ENCODE data around the gene FOXC1.

Gene FOXC1

GRCh38 chr6:1598886-1599285 is 10.8 kb upstream of the FOXC1 start:
- FAIRE-seq (no peak), DNase-seq (ENCODE audit: insufficient read length, low spot score) (no peak)
- no peak for TF ChIP-seq POLR2A (IDR thresholded peaks at IDR 0.05; ENCODE audit: low read depth, low read length)

GRCh38 chr6:1599469-1599868 is 10.2 kb upstream of the FOXC1 start:
- no peak for DNase-seq (ENCODE audit: insufficient read length, low spot score)
- no peak for TF ChIP-seq POLR2A (IDR thresholded peaks at IDR 0.05; ENCODE audit: low read depth, low read length)
- no peak for FAIRE-seq

DNA sequence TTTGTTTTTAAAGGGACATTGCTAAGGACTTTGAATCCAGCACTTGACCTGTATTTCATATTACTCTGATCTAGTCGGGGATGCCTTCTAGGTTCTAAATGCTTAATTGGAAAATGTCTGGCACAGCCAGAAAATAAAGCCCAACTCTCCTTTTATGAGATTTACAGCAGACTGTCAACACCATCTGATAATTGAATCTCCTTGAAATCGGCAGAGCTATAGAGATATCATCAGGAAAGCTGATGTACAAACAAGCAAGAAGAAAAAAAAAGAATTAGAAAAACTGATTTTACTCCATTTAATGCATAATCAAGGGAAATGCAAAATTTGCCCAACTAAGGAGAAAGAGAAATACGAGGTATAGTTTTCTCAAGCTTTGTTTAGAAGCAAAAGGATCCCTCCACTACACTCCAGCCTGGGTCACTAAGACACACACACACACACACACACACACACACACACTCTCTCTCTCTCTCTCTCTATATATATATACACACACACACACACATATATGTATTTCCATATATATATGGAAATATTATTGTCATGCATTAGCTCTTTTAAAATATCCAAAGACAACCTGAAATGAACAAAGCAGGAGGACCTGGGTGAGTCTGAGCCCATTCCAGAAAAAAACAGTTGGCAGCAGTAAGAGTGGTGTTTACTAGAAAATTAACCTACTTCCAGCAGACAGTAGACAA is 9.5 kb upstream of the FOXC1 start:
- no peak for TF ChIP-seq POLR2A (IDR thresholded peaks at IDR 0.05; ENCODE audit: low read depth, low read length)
- FAIRE-seq (no peak), DNase-seq (ENCODE audit: insufficient read length, low spot score) (no peak)

DNA sequence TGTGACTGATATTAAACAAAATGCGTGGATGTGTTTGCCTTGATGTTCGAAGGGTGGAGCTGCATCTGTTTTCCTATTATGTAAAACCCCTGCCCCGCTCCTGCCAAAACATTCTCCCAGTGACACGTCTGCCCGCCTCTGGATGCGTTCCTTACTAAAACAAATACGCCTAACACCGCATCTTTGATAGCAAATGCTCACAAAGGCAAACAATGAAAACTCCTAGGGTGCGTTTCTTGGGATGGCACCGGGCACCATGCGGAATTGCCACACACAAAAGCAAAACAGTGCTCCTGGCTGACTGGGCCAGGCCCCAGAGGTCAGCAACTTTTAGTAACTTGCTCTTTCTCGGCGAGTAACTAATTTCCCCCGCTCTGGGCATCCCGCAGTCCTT is 9.0 kb upstream of the FOXC1 start:
- DNase-seq (ENCODE audit: insufficient read length, low spot score) = no peak
- TF ChIP-seq POLR2A (IDR thresholded peaks at IDR 0.05; ENCODE audit: low read depth, low read length) = no peak
- FAIRE-seq = no peak

DNA sequence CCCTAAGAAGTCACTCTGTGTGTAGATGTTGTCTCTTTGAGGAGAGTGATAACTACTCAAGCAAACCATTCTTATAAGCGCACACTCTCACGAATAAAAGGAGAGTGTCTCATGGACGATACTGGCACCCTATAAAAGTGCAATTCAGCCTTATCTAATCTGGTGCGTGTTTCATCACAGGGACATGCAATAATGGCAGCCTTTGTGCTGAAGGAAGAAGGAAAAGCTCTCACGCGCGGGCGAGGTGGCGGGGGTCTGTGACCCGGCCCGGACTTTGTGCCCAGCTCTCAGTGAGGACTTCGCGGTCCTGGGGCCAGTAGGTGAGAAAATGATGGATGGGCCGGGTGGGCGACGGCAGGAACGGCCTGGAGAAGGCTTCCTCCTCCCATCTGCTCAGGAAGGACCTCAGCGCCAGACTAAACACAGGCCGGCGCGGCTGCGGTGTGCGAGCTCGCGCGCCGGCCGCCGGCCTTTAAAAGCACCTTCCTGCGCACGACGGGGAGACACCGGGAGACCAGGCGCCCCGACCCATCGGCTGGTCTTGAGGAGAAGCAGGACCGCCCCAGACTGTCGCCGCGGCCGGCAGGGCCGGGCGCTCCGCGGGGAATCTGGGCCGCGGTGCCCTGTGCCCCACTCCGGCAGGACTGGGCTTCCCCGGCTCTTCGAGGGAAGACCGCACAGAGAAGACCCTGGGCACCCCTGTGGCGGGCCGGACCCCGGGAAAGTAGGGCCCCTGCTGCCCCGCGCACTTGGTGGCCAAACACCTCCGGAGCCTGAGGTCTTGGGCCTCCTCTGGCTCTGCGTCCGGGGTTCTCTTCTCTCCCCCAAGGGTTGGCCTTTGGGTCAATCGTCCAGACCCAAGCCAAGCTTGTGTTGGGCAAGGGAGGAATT is 8.3 kb upstream of the FOXC1 start:
- no peak for FAIRE-seq
- no peak for DNase-seq (ENCODE audit: insufficient read length, low spot score)

DNA sequence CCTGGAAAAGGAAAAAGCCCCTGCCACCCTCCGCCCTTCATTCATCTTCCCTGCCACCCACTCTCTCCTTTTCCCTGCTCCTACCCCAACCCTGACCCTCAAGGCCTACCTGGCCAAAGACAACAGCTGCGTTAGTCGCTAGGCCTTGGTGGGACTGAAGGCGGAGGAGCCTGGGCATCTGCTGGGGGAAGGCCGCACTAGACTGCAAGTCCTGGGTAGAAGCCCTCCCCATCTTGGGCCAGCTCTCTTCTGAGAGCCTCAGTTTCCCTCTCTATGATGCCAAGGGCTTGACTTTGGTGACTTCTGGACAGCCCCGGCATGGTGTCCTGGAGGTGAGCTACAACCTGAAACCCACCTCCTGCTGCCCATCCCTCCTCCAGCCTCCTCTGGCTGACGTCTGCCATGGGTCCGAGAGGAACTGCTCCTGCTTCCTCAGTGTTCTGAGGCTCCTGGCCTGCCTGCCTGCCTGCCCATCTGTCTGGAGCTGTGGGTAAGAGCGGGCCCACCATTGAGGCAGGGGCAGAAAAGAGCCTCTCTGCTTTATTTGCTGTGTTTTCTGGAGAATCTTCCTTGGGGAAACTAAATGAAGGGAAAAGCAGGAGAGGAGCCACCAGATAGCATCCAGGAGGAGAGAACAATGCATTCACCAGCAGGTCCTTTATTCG is 7.5 kb upstream of the FOXC1 start:
- FAIRE-seq (no peak), DNase-seq (ENCODE audit: insufficient read length, low spot score) (no peak)
- TF ChIP-seq POLR2A (IDR thresholded peaks at IDR 0.05; ENCODE audit: low read depth, low read length) = no peak

More for the DNA sequence above, 8.3 kb upstream of the FOXC1 start:
- no peak for TF ChIP-seq POLR2A (IDR thresholded peaks at IDR 0.05; ENCODE audit: low read depth, low read length)

DNA sequence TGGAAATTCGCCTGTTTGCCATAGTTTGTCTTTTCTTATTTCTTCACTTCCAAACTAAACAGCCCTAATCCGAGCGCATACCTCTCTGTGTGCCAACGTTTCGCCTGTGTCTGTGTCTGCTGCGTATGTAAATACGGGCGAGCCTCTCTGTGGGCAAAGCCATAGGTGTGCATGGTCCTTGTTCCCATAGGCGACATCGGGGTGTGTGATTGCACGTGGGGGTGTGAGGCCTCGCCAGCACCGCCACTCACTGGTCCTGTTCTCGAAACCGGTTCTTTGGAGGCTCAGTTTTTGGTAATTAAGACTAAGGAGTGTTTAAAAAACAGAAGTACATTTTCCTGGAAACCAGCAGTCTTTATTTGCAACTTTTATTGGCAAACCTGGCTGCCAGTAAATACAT is 6.0 kb upstream of the FOXC1 start:
- FAIRE-seq (no peak), DNase-seq (ENCODE audit: insufficient read length, low spot score) (no peak)
- TF ChIP-seq POLR2A (IDR thresholded peaks at IDR 0.05; ENCODE audit: low read depth, low read length) = no peak

DNA sequence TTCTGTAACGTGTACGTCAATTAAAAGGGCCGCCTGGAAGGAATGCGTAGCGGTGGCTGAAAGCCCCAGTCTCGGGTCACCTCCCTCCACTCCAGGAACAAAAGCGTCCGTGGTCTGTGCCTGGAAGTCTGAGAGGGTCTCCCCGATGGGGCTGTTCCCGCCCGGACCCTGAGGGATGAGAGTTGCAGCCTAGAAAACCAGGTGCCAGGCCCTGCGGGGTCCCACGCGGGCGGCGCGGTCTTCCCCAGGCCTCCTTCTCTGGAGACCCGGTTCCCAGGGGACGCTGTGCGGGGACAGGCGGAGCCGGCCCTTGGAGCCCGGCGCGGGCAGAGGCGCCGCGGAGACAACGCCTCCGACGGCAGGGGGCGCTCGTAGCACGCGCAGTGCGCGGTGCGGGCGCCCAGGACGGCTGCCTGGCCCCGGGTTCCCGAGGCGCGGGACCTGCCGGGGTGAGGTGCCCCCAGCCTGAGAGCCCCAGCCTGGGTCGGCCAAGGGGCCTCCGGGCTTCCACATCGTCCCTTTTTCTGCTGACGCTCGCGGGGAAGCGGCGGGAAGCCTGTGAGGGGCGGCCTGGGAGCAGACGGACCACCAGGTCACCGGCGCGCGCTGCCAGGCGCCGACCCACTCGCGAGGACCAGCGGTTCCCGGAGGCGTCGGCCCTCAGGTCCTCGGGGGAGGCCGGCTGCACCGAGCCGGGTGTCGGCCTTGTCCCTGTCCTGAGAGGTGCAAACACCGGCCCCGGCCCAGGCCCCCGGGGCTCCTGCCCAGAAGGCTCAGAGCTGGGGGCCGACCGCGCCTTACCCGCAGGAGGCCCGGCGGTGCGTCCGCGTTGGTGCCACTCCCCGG is 5.3 kb upstream of the FOXC1 start:
- no peak for TF ChIP-seq POLR2A (IDR thresholded peaks at IDR 0.05; ENCODE audit: low read depth, low read length)
- FAIRE-seq (no peak), DNase-seq (ENCODE audit: insufficient read length, low spot score) (peak; percentile 89)

DNA sequence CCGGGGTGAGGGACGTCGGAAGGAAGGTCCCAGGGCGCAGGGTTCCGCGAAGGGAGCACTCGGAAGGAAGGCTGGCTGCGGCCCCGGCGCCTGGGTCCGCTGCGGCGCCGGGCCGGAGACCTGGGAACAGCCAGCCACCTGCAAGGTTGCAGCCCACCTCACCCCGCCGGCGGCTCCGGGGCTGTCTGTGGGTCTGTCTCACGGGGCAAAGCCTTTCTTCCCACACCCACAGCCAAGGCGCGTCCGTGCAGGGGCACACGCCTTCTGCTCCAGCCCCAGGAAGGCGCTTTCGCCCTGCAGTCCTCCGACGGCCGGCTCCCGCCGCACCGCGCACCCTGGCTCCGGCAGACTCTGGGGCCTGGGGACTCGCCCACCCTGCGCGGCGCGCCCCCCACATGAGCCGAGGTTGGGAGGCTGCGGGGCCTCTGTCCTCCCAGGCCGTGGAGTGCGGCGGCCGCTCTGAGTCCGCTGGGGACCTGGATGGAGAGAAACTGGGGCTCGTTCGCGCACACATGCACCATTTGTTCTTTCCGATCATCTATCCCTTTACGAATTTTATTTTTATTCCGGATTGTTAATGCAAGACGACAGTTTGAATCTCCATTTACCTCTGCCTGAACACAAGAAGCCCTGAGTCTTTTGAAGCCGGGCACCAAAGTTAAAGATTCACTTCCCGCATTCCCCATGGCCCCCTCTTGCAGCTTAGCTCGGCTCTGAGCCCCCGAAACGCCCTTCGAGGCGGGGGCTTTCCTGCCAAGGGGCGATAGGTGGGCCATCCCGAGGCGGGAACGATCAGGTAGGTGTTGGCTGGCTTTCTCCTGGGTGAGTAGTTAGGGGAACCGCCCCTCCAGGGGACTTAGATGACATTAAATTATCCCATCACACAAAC is 4.5 kb upstream of the FOXC1 start:
- FAIRE-seq = no peak
- no peak for DNase-seq (ENCODE audit: insufficient read length, low spot score)
- TF ChIP-seq POLR2A (IDR thresholded peaks at IDR 0.05; ENCODE audit: low read depth, low read length) = no peak

GRCh38 chr6:1605893-1606779 is 3.6 kb upstream of the FOXC1 start:
- TF ChIP-seq POLR2A (IDR thresholded peaks at IDR 0.05; ENCODE audit: low read depth, low read length) = no peak
- DNase-seq (ENCODE audit: insufficient read length, low spot score) (no peak), FAIRE-seq (no peak)

DNA sequence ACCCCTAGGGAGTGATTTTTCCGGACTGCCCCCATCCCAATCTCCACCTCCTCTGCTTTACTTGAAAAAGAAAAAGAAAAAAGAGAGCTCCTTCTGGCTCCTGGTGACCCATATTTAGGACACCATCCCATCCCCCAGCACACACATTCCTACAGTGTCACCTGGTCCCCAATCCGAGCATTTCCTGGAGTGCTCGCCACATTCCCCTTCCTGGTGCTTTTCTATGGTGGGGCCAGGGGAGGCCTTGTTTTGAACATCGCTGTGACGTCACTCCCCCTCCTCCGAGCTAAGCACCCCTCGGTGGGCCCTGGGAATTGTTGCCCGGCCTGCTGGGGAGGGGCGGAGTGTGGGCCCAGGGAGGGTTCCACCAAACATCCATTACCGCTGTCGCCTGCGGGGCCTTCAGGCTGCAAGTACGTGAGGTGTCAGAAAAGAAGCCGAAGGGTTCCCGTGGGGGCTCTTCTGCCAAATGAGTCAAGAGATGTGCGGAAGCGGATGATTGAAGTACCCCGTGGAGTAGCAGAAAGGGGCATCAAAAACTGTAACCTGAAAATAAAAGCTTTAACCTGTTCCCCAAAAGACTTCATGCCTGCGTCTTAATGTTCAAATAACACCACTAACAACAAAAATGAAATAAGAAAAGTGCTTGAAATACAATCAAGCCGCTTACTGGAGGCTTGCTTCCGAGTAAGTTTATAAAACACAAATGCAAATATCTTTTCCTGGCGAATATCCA is 2.8 kb upstream of the FOXC1 start:
- TF ChIP-seq POLR2A (IDR thresholded peaks at IDR 0.05; ENCODE audit: low read depth, low read length) = no peak
- no peak for DNase-seq (ENCODE audit: insufficient read length, low spot score)
- FAIRE-seq = no peak
